BJ (cell line): Measurements from ENCODE around the gene PPP3CA. TPM values are rescaled to one million over a fixed set of nuclear protein-coding genes. Genes with fewer than 3 reads are reported as not detected.

Source experiments
- CTCF ChIA-PET: fragments of 350-600 bp; formaldehyde crosslinking; extraction: SDS; loops from one replicate; lab custom pipeline; 2021; ENCODE audit warnings: antibody characterized with exemption, inconsistent platforms; lab: Yijun Ruan, JAX
- POLR2A ChIA-PET: fragments of 300-600 bp; sonication (Branson Sonifier 250); formaldehyde crosslinking; extraction: SDS; loops from one replicate; lab custom pipeline; 2021; ENCODE audit warnings: antibody characterized with exemption; lab: Charles Lee
- DNase-seq: peaks from one replicate; pipeline ENCODE4 v3.0.0-alpha.2; 2011; ENCODE audit warnings: low read depth
- H3K27me3 ChIP-seq: 2 replicates; pipeline ENCODE4 v1.6.0; 2011; ENCODE audit warnings: low read length; ENCODE audit not compliant: control insufficient read depth, insufficient read depth
- H3K36me3 ChIP-seq: 2 replicates; pipeline ENCODE4 v1.5.1; 2011; ENCODE audit warnings: low read length; ENCODE audit not compliant: control insufficient read depth, insufficient read depth
- H3K4me3 ChIP-seq: 2 replicates; pipeline ENCODE4 v1.5.1; 2011; ENCODE audit warnings: low read depth, mild to moderate bottlenecking, control low read depth, low read length
- CTCF ChIP-seq: IDR thresholded peaks from 2 replicates; pipeline ENCODE4 v1.5.1; 2011; ENCODE audit warnings: low read depth, mild to moderate bottlenecking, control low read depth, inconsistent platforms, low read length, moderate library complexity; ENCODE audit not compliant: insufficient read depth
- polyA plus RNA-seq: library from polyadenylated mRNA; depleted of rRNA; stranded (reverse); fragments of >200 nt; gene quantifications from 2 replicates; pipeline ENCODE4 v1.2.3, GENCODE V29; 2011

The PPP3CA gene
- polyA plus RNA-seq, 1 experiment: 10.6 TPM

GRCh38 chr4:101155368-101155767 is 192.0 kb downstream of the PPP3CA start:
- H3K27me3 ChIP-seq: no peaks in the 10 kb centered on the region
- H3K4me3 ChIP-seq: no peak overlapping the region
- H3K36me3 ChIP-seq: no peaks in the 10 kb centered on the region
- TF ChIP-seq CTCF: no peak
- peak; percentile 60 for DNase-seq
- POLR2A ChIA-PET: no interaction called here
- CTCF ChIA-PET: interaction anchor here (0.6 kb wide), 1 partner anchor 24 kb away, joined by 3 read pairs; no protein-coding TSS in a partner anchor

GRCh38 chr4:101153653-101154052 is 193.7 kb downstream of the PPP3CA start:
- TF ChIP-seq CTCF: no peak
- no peak for DNase-seq
- H3K4me3 ChIP-seq: no peak overlapping the region
- no peaks in the 10 kb centered on the region for H3K36me3 ChIP-seq
- H3K27me3 ChIP-seq: no peaks in the 10 kb centered on the region
- ChIA-PET CTCF (no interaction called here), POLR2A (no interaction called here)

GRCh38 chr4:101152521-101152920 is 194.8 kb downstream of the PPP3CA start:
- no peak for TF ChIP-seq CTCF
- Histone ChIP-seq H3K27me3 (no peaks in the 10 kb centered on the region), H3K36me3 (no peaks in the 10 kb centered on the region), H3K4me3 (no peak overlapping the region)
- CTCF ChIA-PET: no interaction called here
- no peak for DNase-seq
- POLR2A ChIA-PET: no interaction called here

- Histone ChIP-seq H3K4me3 (no peak overlapping the region), H3K27me3 (no peaks in the 10 kb centered on the region), H3K36me3 (no peaks in the 10 kb centered on the region)
- DNase-seq: no peak
- POLR2A ChIA-PET: no interaction called here
- no peak for TF ChIP-seq CTCF
- CTCF ChIA-PET: interaction anchor here (0.8 kb wide), 1 partner anchor 9 kb away, joined by 3 read pairs; no protein-coding TSS in a partner anchor
Measured at GRCh38 chr4:101148551-101148950, 198.8 kb downstream of the PPP3CA start.

- ChIA-PET POLR2A (interaction anchor here (0.7 kb wide), 1 partner anchor 582 kb away, joined by 3 read pairs; no protein-coding TSS in a partner anchor), CTCF (no interaction called here)
- no peak for TF ChIP-seq CTCF
- Histone ChIP-seq H3K4me3 (no peak overlapping the region), H3K27me3 (no peaks in the 10 kb centered on the region), H3K36me3 (no peaks in the 10 kb centered on the region)
- DNase-seq: no peak
Measured at GRCh38 chr4:101147283-101147682, 200.0 kb downstream of the PPP3CA start.
